Measurements from ENCODE around the gene ZNF648.

Gene ZNF648

GRCh38 chr1:182102043-182102416 is 40.5 kb upstream of the ZNF648 start:
- no peaks in the 10 kb centered on the region for H3K27me3 ChIP-seq (ENCODE audit: insufficient read depth, low read length)
- no peak overlapping the region for H4K91ac ChIP-seq (ENCODE audit: low read depth, low read length)
- no peak overlapping the region for H2AK5ac ChIP-seq (ENCODE audit: low read length)
- peaks cover 9% of the 10 kb centered on the region in 2 experiments for H3K4me1 ChIP-seq (ENCODE audit: control insufficient read depth in 1 of 2, insufficient read depth in 2 of 2, low read length in 2 of 2)
- H3K4me2 ChIP-seq (ENCODE audit: low read length) = no peak overlapping the region
- H3K27ac ChIP-seq (ENCODE audit: low read depth, low read length) = peak overlapping the region; percentile 49
- no peaks in the 10 kb centered on the region for H3K9me3 ChIP-seq (ENCODE audit: insufficient read depth, low read depth, low read length)
- no CpG with 5 or more reads among the region's 3 CpGs for WGBS (ENCODE audit: extremely low coverage, insufficient coverage, insufficient read length)
- H2BK12ac ChIP-seq (ENCODE audit: low read length) = no peak overlapping the region
- H2BK120ac ChIP-seq (ENCODE audit: insufficient read depth, low read length, poor library complexity) = no peak overlapping the region
- peaks cover 11% of the 10 kb centered on the region for H3K79me1 ChIP-seq (ENCODE audit: low read length)
- no peak overlapping the region for H3K4me3 ChIP-seq (ENCODE audit: low read depth, low read length)
- no peak overlapping the region for H3K9ac ChIP-seq (ENCODE audit: low read length)
- H3K14ac ChIP-seq (ENCODE audit: low read length) = no peak overlapping the region
- H2AFZ ChIP-seq (ENCODE audit: insufficient read depth, low read length, poor library complexity) = no peak overlapping the region
- no peak overlapping the region for H4K12ac ChIP-seq (ENCODE audit: low read depth, low read length)
- no peak overlapping the region for H3K4ac ChIP-seq (ENCODE audit: low read depth, low read length)
- peak in 1 of 2 donors; percentile 17 for DNase-seq
- H4K8ac ChIP-seq (ENCODE audit: low read depth, low read length) = no peak overlapping the region
- no peak overlapping the region for H3K18ac ChIP-seq (ENCODE audit: low read length)
- no peak overlapping the region for H2BK5ac ChIP-seq (ENCODE audit: low read depth, low read length, poor library complexity)
- no peaks in the 10 kb centered on the region for H3K36me3 ChIP-seq (ENCODE audit: control insufficient read depth in 1 of 2, insufficient read depth in 2 of 2, low read length in 2 of 2)
- peaks cover 3% of the 10 kb centered on the region for H3K79me2 ChIP-seq (ENCODE audit: control insufficient read depth, insufficient read depth, low read length, poor library complexity)
- H3K23ac ChIP-seq (ENCODE audit: low read length) = no peak overlapping the region

- H3K4me2 ChIP-seq (ENCODE audit: low read length) = peak overlapping the region; percentile 48
- no peak overlapping the region for H3K4me3 ChIP-seq (ENCODE audit: low read depth, low read length)
- no peak overlapping the region for H3K9ac ChIP-seq (ENCODE audit: low read length)
- no peak overlapping the region for H4K8ac ChIP-seq (ENCODE audit: low read depth, low read length)
- H3K27me3 ChIP-seq (ENCODE audit: insufficient read depth, low read length) = no peaks in the 10 kb centered on the region
- DNase-seq = peak; percentile 95 to 96
- H4K91ac ChIP-seq (ENCODE audit: low read depth, low read length) = no peak overlapping the region
- peak overlapping the region; percentile 91 for H3K27ac ChIP-seq (ENCODE audit: low read depth, low read length)
- no peak overlapping the region for H2AK5ac ChIP-seq (ENCODE audit: low read length)
- peaks cover 9% of the 10 kb centered on the region in 2 experiments for H3K4me1 ChIP-seq (ENCODE audit: control insufficient read depth in 1 of 2, insufficient read depth in 2 of 2, low read length in 2 of 2)
- H2BK120ac ChIP-seq (ENCODE audit: insufficient read depth, low read length, poor library complexity) = no peak overlapping the region
- no CpG with 5 or more reads among the region's 8 CpGs for whole genome bisulfite sequencing (ENCODE audit: extremely low coverage, insufficient coverage, insufficient read length)
- H3K36me3 ChIP-seq (ENCODE audit: control insufficient read depth in 1 of 2, insufficient read depth in 2 of 2, low read length in 2 of 2) = no peaks in the 10 kb centered on the region
- no peak overlapping the region for H3K18ac ChIP-seq (ENCODE audit: low read length)
- no peak overlapping the region for H3K14ac ChIP-seq (ENCODE audit: low read length)
- no peak overlapping the region for H3K4ac ChIP-seq (ENCODE audit: low read depth, low read length)
- H2BK5ac ChIP-seq (ENCODE audit: low read depth, low read length, poor library complexity) = no peak overlapping the region
- H3K9me3 ChIP-seq (ENCODE audit: insufficient read depth, low read depth, low read length) = no peaks in the 10 kb centered on the region
- H3K79me1 ChIP-seq (ENCODE audit: low read length) = peaks cover 11% of the 10 kb centered on the region
- no peak overlapping the region for H3K23ac ChIP-seq (ENCODE audit: low read length)
- no peak overlapping the region for H2BK12ac ChIP-seq (ENCODE audit: low read length)
- H4K12ac ChIP-seq (ENCODE audit: low read depth, low read length) = no peak overlapping the region
- no peak overlapping the region for H2AFZ ChIP-seq (ENCODE audit: insufficient read depth, low read length, poor library complexity)
- peaks cover 3% of the 10 kb centered on the region for H3K79me2 ChIP-seq (ENCODE audit: control insufficient read depth, insufficient read depth, low read length, poor library complexity)
Measured at GRCh38 chr1:182101415-182102042, 40.0 kb upstream of the ZNF648 start.

GRCh38 chr1:182098301-182098700 is 36.8 kb upstream of the ZNF648 start:
- no peak overlapping the region for H2BK120ac ChIP-seq (ENCODE audit: insufficient read depth, low read length, poor library complexity)
- no peak overlapping the region for H4K8ac ChIP-seq (ENCODE audit: low read depth, low read length)
- no peak overlapping the region for H2BK5ac ChIP-seq (ENCODE audit: low read depth, low read length, poor library complexity)
- H3K4me2 ChIP-seq (ENCODE audit: low read length) = no peak overlapping the region
- H3K4ac ChIP-seq (ENCODE audit: low read depth, low read length) = no peak overlapping the region
- H3K9me3 ChIP-seq (ENCODE audit: insufficient read depth, low read depth, low read length) = no peaks in the 10 kb centered on the region
- WGBS (ENCODE audit: extremely low coverage, insufficient coverage, insufficient read length) = no CpG with 5 or more reads among the region's 4 CpGs
- H2AFZ ChIP-seq (ENCODE audit: insufficient read depth, low read length, poor library complexity) = no peak overlapping the region
- H3K4me1 ChIP-seq (ENCODE audit: control insufficient read depth in 1 of 2, insufficient read depth in 2 of 2, low read length in 2 of 2) = peaks cover 12 to 13% of the 10 kb centered on the region in 2 experiments
- no peak overlapping the region for H3K27ac ChIP-seq (ENCODE audit: low read depth, low read length)
- H3K4me3 ChIP-seq (ENCODE audit: low read depth, low read length) = no peak overlapping the region
- no peak overlapping the region for H2BK12ac ChIP-seq (ENCODE audit: low read length)
- H3K18ac ChIP-seq (ENCODE audit: low read length) = no peak overlapping the region
- H3K14ac ChIP-seq (ENCODE audit: low read length) = no peak overlapping the region
- peak; percentile 84 to 94 for DNase-seq
- no peak overlapping the region for H2AK5ac ChIP-seq (ENCODE audit: low read length)
- H3K23ac ChIP-seq (ENCODE audit: low read length) = no peak overlapping the region
- no peak overlapping the region for H3K9ac ChIP-seq (ENCODE audit: low read length)
- no peak overlapping the region for H4K12ac ChIP-seq (ENCODE audit: low read depth, low read length)
- no peaks in the 10 kb centered on the region for H3K27me3 ChIP-seq (ENCODE audit: insufficient read depth, low read length)
- H3K79me2 ChIP-seq (ENCODE audit: control insufficient read depth, insufficient read depth, low read length, poor library complexity) = peaks cover 3% of the 10 kb centered on the region
- no peak overlapping the region for H4K91ac ChIP-seq (ENCODE audit: low read depth, low read length)
- H3K79me1 ChIP-seq (ENCODE audit: low read length) = peaks cover 11% of the 10 kb centered on the region
- no peaks in the 10 kb centered on the region for H3K36me3 ChIP-seq (ENCODE audit: control insufficient read depth in 1 of 2, insufficient read depth in 2 of 2, low read length in 2 of 2)

- no peak overlapping the region for H3K27ac ChIP-seq (ENCODE audit: low read depth, low read length)
- no peak overlapping the region for H3K14ac ChIP-seq (ENCODE audit: low read length)
Measured at GRCh38 chr1:182095946-182096345, 34.4 kb upstream of the ZNF648 start.

More at GRCh38 chr1:182095946-182096345, 34.4 kb upstream of the ZNF648 start:
- no peak overlapping the region for H4K12ac ChIP-seq (ENCODE audit: low read depth, low read length)
- no peak overlapping the region for H2AK5ac ChIP-seq (ENCODE audit: low read length)
- no peak overlapping the region for H2BK12ac ChIP-seq (ENCODE audit: low read length)
- H2AFZ ChIP-seq (ENCODE audit: insufficient read depth, low read length, poor library complexity) = no peak overlapping the region
- H3K4me3 ChIP-seq (ENCODE audit: low read depth, low read length) = no peak overlapping the region
- peaks cover 8% of the 10 kb centered on the region for H3K79me1 ChIP-seq (ENCODE audit: low read length)
- no peaks in the 10 kb centered on the region for H3K27me3 ChIP-seq (ENCODE audit: insufficient read depth, low read length)
- H3K23ac ChIP-seq (ENCODE audit: low read length) = no peak overlapping the region
- no CpG with 5 or more reads among the region's 2 CpGs for WGBS (ENCODE audit: extremely low coverage, insufficient coverage, insufficient read length)
- no peak overlapping the region for H2BK120ac ChIP-seq (ENCODE audit: insufficient read depth, low read length, poor library complexity)
- H4K8ac ChIP-seq (ENCODE audit: low read depth, low read length) = no peak overlapping the region
- no peaks in the 10 kb centered on the region for H3K36me3 ChIP-seq (ENCODE audit: control insufficient read depth in 1 of 2, insufficient read depth in 2 of 2, low read length in 2 of 2)
- H3K4me1 ChIP-seq (ENCODE audit: control insufficient read depth in 1 of 2, insufficient read depth in 2 of 2, low read length in 2 of 2) = peaks cover 9 to 10% of the 10 kb centered on the region in 2 experiments
- no peak overlapping the region for H3K18ac ChIP-seq (ENCODE audit: low read length)
- no peak overlapping the region for H3K4ac ChIP-seq (ENCODE audit: low read depth, low read length)
- DNase-seq = peak; percentile 77 to 80
- no peak overlapping the region for H2BK5ac ChIP-seq (ENCODE audit: low read depth, low read length, poor library complexity)
- no peaks in the 10 kb centered on the region for H3K9me3 ChIP-seq (ENCODE audit: insufficient read depth, low read depth, low read length)
- peaks cover 3% of the 10 kb centered on the region for H3K79me2 ChIP-seq (ENCODE audit: control insufficient read depth, insufficient read depth, low read length, poor library complexity)
- no peak overlapping the region for H3K9ac ChIP-seq (ENCODE audit: low read length)
- H3K4me2 ChIP-seq (ENCODE audit: low read length) = no peak overlapping the region
- H4K91ac ChIP-seq (ENCODE audit: low read depth, low read length) = no peak overlapping the region
